ENCODE measurements around the gene CASP1.
"Not testable (repeated sequence)": the region's sequence is repeated elsewhere in the genome, so short reads cannot be mapped to it uniquely, and the experiment has no call there.

The CASP1 gene

GRCh38 chr11:105045676-105046296, 10.8 kb upstream of the CASP1 start:
- DNase-seq (ENCODE audit: low read depth): no peak

- DNase-seq (ENCODE audit: low read depth): peak; percentile 12
Observed at GRCh38 chr11:105044557-105045524, 9.9 kb upstream of the CASP1 start, which contains the start of gene CARD16. Gene CARD16, minus strand, starts transcription at chr11:105045335. Its CDS starts 38 bp downstream, at chr11:105045297.

GRCh38 chr11:105042178-105042577, 7.2 kb upstream of the CASP1 start:
- DNase-seq (ENCODE audit: low read depth): no peak

GRCh38 chr11:105040703-105041102, 5.8 kb upstream of the CASP1 start:
- DNase-seq (ENCODE audit: low read depth): no peak

- not testable (repeated sequence) for DNase-seq (ENCODE audit: low read depth)
Observed at GRCh38 chr11:105034388-105034787, 556 bp downstream of the CASP1 start.

GRCh38 chr11:105033781-105034180, 1.2 kb downstream of the CASP1 start:
- no peak for DNase-seq (ENCODE audit: low read depth)

- DNase-seq (ENCODE audit: low read depth): no peak
Observed at GRCh38 chr11:105033343-105033742, 1.6 kb downstream of the CASP1 start.

GRCh38 chr11:105032495-105032894, 2.4 kb downstream of the CASP1 start:
- DNase-seq (ENCODE audit: low read depth): no peak

GRCh38 chr11:105027678-105028077, 7.3 kb downstream of the CASP1 start:
- DNase-seq (ENCODE audit: low read depth): no peak

- no peak for DNase-seq (ENCODE audit: low read depth)
Observed at GRCh38 chr11:105024394-105024793, 10.6 kb downstream of the CASP1 start.

- no peak for DNase-seq (ENCODE audit: low read depth)
Observed at GRCh38 chr11:105023003-105023402, 11.9 kb downstream of the CASP1 start, which contains the start of gene CASP5. Gene CASP5, minus strand, starts transcription at chr11:105023168. Its CDS starts 32 bp downstream, at chr11:105023136.

GRCh38 chr11:105022527-105022926, 12.4 kb downstream of the CASP1 start:
- DNase-seq (ENCODE audit: low read depth): no peak

- DNase-seq (ENCODE audit: low read depth): no peak
Observed at GRCh38 chr11:105007463-105007862, 27.5 kb downstream of the CASP1 start.

- no peak for DNase-seq (ENCODE audit: low read depth)
Observed at GRCh38 chr11:105005451-105005845, 29.5 kb downstream of the CASP1 start.

GRCh38 chr11:105004021-105004420, 30.9 kb downstream of the CASP1 start:
- no peak for DNase-seq (ENCODE audit: low read depth)

- no peak for DNase-seq (ENCODE audit: low read depth)
Observed at GRCh38 chr11:105003151-105003550, 31.8 kb downstream of the CASP1 start.

GRCh38 chr11:105000797-105001196, 34.1 kb downstream of the CASP1 start:
- DNase-seq (ENCODE audit: low read depth): peak; percentile 45

GRCh38 chr11:105000167-105000566, 34.8 kb downstream of the CASP1 start:
- no peak for DNase-seq (ENCODE audit: low read depth)

- DNase-seq (ENCODE audit: low read depth): no peak
Observed at GRCh38 chr11:104999721-105000120, 35.2 kb downstream of the CASP1 start.

- no peak for DNase-seq (ENCODE audit: low read depth)
Observed at GRCh38 chr11:104997288-104997687, 37.7 kb downstream of the CASP1 start.

- no peak for DNase-seq (ENCODE audit: low read depth)
Observed at GRCh38 chr11:104995001-104995408, 39.9 kb downstream of the CASP1 start.

- no peak for DNase-seq (ENCODE audit: low read depth)
Observed at GRCh38 chr11:104992781-104993180, 42.2 kb downstream of the CASP1 start.

- DNase-seq (ENCODE audit: low read depth): no peak
Observed at GRCh38 chr11:104991994-104992393, 43.0 kb downstream of the CASP1 start.
